ENCODE results near the gene RNF114.
A peak's percentile ranks its signal among the peaks of the same experiment; 100 is the strongest.

Gene RNF114

DNA sequence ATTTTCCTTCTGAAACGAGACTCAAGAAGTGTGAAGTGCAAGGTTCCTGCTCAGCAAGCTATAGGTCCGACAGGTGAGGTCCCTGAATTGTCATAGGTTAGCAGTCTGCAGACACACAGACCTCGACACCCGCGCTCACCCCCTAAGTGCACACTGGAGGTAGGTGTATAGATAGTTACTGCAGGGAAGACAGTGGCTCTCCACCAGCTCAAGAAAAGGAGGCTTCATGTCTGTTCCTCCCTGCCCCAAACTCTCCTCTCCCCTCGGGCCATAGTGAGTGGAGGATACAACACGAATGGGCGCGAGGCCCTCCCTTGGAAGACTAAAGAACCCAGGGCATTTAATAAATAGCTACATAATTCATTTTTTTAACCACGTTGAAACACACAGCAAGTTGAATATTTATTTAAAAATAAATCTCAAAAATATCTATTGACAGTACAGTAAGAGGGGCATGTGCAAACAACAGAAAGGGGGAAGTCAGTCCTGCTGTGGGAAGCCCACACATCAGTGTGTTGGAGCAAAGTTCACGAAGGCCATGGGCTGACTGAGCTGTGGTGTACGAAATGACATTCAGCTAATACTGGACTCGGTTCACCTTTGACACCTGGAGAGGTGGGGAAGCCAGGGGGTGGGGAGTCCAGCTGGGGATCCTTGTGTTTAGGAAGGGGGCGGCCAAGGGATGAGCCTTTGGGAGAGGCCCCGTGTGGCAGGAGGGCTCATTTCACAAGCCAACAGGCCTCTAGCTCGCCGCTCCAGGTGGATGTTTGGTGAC is 31.6 kb upstream of the RNF114 start:
- DNase-seq = no peak

DNA sequence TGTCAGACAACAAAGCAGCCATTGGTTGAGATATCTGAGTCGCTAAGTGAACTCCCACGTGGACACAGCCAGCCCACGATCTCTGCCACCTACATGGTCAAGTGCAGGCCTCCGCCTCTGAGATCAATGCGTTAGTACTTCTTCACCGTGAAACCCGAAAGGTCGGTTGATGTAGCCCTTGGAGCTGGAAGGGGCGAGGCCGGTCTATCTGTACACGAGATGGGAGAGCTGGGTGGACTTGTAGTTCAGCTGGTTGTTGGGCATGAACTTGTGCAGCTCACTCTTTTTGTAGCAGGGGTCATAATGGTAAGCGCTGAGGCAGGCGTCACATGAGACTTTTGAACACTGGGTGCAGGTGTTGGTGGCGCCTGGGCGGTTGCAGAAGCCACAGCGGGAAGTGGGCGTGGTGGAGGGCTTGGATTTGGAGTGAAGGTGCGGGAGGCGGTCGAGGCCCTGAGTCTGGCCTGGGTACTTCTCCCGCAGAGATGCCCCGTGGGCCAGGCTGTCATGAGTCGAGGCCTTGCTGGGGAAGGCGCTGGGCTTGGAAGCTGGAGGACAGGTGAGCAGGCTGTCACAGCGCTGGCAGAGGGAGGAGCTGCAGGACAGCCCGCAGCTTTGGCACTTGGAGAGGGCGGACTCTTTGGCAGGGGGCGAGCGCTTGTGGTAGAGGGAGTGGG is 30.6 kb upstream of the RNF114 start:
- no peak for DNase-seq

DNA sequence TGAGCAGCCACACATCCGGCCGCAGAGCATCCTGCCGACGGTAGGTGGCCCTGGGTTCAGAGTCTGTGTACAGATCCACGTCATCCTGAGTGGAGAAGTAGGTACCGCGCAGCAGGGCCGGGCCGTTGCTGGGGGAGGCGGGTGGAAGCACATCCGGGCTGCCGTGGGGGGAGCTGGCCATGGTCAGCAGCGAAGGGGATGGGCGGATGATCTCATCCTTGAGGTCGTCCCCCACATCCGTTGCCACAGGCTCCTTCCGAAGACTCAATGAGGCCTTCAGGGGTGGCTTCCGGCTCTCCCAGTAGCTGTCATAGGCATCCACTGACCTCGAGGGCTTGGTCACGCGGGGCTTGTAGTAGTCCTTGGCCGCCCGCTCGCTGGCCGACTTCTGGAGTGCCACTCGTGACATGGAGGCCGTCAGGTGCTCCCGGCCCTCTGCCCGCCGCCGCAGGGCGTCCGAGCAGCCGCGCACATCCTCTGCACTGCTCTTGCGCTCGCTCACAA is 30.0 kb upstream of the RNF114 start:
- no peak for DNase-seq

GRCh38 chr20:49906615-49907154 is 29.5 kb upstream of the RNF114 start:
- no peak for DNase-seq

DNA sequence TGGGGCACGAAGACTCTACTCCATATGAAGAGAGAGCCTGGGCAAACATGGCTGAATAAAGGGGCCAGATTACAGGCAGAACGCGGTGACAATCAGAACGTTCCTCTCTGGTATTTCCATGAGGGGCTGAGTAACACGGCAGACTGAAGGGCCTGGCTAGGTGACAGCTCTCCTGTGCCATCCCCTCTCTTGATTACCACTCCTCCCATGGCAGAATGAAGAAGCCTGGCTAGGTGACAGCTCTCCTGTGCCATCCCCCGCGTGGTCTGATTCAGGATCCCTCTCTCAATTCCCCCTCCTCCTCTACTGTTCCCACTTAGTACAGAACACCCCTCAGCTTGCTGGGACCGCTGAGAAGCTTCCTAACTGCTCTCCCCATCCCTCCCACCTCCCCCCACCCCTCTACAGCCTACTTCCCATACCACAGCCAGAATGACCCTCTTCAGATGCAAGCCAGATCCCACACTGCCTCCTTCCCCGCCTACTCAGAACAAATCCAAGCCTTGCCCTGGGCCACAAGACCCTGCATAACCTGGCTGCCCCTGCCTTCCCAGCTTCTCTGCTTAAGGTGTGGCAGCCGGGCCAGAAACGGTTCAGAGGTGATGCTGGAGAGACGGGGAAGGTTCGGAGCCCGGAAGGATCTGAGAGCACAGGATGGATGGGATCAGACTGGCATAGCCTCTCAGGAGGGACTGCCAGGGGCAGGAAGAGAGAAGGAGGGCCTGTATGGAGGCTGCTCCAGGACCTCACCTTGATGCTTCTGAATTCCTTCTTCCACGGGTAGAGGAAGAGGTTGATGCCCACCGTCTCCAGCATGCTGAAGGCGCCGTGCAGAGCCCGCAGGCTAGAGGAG is 28.6 kb upstream of the RNF114 start:
- DNase-seq = no peak

DNA sequence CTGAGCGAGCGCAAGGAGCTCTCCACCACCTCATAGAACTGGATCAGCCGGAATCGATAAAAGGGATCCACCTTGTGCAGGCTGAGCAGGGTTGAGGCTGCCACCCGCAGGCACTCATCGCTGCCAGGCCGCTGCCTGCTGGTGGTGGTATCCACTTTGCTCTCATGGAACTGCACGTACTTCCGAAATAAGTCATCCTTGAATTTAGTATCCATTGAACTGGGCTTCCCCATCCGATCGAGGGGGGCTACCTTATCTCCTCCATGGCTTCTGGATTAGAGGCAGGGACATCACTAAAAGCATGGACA is 28.0 kb upstream of the RNF114 start:
- no peak for DNase-seq

DNA sequence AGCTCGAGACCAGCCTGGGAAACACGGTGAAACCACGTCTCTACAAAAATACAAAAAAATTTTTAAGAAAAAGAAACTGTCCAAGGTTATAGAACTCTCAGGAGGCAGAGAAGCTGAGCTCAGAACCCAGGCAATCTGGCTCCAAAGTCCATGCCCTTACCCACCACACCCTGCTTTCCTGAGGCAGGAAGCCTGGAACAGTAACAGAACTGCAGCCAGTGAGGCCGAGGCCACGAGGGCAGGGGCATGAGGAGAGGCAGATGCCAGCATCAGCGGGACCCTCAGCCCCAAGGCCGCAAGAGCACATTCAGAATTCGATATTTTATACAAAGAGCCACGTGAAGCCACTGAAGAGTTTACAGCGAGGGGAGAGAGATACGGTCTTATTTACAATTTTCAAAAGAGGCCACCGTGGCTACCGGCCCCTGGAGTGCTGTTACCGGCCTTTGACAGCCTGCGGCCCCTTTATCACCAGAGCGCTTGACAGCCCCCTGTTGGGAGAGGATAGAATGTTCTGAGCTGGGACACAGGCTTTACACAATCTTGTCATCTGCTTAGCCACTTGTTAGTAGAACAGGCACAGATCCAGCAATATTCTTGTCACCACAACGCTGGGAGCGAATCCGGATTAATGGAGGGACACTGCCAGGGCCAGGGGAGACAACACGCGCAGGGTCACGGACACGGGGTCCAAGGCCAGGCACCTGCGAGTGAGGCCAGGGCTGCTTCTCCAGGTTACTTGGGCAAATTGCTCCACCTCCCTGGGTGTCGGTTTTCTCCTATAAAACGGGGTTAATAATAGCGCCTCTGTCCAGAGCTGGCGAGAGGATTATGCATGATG is 26.5 kb upstream of the RNF114 start:
- no peak for DNase-seq

- DNase-seq = no peak
Observed at GRCh38 chr20:49910340-49910706, 25.9 kb upstream of the RNF114 start.

DNA sequence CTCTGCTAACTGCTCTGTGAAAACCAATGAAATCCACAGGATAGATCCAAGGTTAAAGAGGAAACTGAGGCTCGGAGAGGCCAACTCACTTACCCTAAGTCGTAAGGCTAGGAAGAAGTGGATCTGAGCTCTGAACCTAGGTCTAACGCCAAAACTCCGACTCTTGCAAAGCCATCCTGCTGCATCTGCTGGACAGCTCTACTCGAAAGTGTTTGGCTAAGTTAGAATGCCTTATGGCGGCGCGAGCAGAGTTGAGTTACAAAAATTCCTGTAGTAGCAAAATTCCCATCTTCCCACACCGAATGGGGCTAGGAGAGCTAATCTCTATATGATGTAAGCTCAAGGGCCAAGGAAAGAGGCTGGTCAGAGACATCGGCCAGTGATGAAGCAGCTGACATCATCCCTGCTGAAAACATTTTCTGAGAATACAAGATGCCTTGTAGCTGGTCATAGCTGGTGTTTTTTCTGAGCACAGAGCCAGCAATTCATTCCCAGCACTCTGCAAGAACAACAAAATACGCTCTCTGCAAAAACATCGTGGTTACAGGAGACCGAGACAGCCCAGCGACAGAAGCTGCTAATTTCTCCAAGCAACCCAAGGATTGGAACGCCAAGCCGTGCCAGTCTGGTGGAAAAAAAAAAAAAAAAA is 22.7 kb upstream of the RNF114 start:
- DNase-seq = no peak

DNA sequence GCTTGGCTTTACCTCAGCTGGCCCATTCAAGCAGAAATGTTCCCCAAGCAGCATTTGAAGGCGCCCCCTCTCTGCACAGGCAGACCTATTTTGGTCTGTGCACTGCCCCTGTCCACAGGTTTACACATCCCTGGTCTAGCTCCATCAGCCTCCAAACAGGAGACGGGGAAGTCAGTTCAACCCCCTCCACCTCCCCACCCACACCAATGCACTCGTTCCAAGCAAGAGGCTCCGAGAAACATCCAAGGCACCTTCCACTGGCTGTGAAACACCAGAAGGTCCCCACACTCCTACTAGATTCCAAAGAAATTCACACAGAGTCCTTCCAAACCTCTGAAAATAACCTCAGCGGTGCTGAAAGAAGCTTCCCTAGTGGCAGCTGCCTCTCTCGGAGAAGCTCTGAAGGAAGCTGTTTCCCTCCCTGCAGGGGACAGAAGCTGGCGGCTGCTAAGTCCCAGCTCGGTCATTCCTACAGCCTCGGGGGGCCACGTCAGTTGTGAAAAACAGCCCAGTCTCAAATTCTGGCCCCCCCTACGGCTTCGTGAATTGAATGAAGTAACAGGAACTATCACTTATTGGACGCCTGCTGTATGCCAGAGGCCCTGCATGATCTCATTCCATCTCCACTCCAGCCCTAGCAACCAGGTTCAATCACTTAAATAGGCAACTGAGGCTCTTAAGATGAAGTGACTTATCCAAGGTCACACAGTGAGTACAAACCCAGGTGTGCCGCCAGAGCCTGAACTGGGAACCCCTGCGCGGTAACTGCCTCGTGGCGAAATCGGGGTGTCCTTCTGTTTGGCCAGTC is 21.7 kb upstream of the RNF114 start:
- DNase-seq = no peak

GRCh38 chr20:49915118-49915379 is 21.1 kb upstream of the RNF114 start:
- no peak for DNase-seq

- peak; percentile 91 to 98 for DNase-seq
Observed at GRCh38 chr20:49915380-49916145, 20.6 kb upstream of the RNF114 start, which contains the start of gene SPATA2. SPATA2 (minus strand) TSS chr20:49915529; CDS start chr20:49908490, 7,039 bp downstream.

- DNase-seq = peak; percentile 20 to 27
Observed at GRCh38 chr20:49916146-49917002, 19.8 kb upstream of the RNF114 start.

DNA sequence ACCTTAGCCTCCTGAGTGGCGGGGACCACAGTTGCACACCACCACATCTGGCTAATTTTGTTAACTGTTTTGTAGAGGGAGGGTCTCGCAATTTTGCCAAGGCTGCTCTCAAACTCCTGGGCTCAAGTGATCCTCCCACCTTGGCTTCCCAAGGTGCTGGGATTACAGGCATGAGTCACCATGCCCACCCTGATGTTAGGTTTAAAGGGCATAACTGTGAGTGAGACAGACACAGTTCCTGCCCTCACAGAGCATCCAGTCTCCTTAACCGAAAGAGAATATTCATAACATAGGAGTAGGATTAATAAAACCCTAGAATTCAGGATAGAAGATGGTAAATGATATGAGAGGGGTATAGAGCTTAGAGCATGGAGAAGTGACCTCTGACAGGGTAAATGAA is 17.8 kb upstream of the RNF114 start:
- DNase-seq = no peak

GRCh38 chr20:49919009-49919408 is 17.2 kb upstream of the RNF114 start:
- DNase-seq = no peak

- no peak for DNase-seq
Observed at GRCh38 chr20:49919461-49919860, 16.7 kb upstream of the RNF114 start.

DNA sequence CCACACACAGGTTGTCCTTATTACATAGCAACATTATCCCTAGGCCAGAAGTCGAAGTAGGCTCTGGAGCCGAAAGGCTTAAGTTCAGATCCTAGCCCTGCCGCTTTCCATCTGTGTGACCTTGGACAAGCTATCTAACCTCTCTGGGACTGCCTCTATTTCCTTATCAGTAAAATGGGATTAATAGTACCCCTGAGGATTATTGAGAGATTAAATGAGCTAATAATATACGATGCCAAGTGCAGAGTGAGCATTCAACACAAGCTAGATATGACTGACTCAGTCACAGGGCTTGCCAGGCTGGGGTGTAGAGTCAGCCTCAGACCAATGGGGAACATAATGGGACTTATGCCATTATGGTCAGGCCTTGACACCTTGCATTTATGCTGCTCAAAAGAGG is 11.9 kb upstream of the RNF114 start:
- DNase-seq = no peak

GRCh38 chr20:49925901-49926454 is 10.2 kb upstream of the RNF114 start:
- DNase-seq = no peak
